Measurements from ENCODE around the gene C1QTNF4.
"Not testable (repeated sequence)": the region's sequence is repeated elsewhere in the genome, so short reads cannot be mapped to it uniquely, and the experiment has no call there.

Gene C1QTNF4

GRCh38 chr11:47593934-47594855 is at the start of gene C1QTNF4:
TSS of gene C1QTNF4 (minus strand) at chr11:47594411. CDS start at chr11:47590810, 3,601 bp downstream.
- no peak for DNase-seq (ENCODE audit: insufficient read length, low spot score)
- FAIRE-seq: no peak

GRCh38 chr11:47642099-47642855 is 48.1 kb upstream of the C1QTNF4 start, which contains the start of gene MTCH2:
TSS of gene MTCH2 (minus strand) at chr11:47642559. CDS start at chr11:47642465, 94 bp downstream.
- peak; percentile 85 for FAIRE-seq
- DNase-seq (ENCODE audit: insufficient read length, low spot score): peak; percentile 98

- no peak for DNase-seq (ENCODE audit: insufficient read length, low spot score)
- no peak for FAIRE-seq
Observed at GRCh38 chr11:47641600-47642098, 47.4 kb upstream of the C1QTNF4 start.

- DNase-seq (ENCODE audit: insufficient read length, low spot score); FAIRE-seq: not testable (repeated sequence)
Observed at GRCh38 chr11:47640506-47640905, 46.3 kb upstream of the C1QTNF4 start.

- FAIRE-seq; DNase-seq (ENCODE audit: insufficient read length, low spot score): not testable (repeated sequence)
Observed at GRCh38 chr11:47636331-47636730, 42.1 kb upstream of the C1QTNF4 start.

GRCh38 chr11:47631473-47631872 is 37.3 kb upstream of the C1QTNF4 start:
- FAIRE-seq (no peak), DNase-seq (ENCODE audit: insufficient read length, low spot score) (no peak)

- FAIRE-seq: no peak
- no peak for DNase-seq (ENCODE audit: insufficient read length, low spot score)
Observed at GRCh38 chr11:47628026-47628425, 33.8 kb upstream of the C1QTNF4 start.

GRCh38 chr11:47626234-47626633 is 32.0 kb upstream of the C1QTNF4 start:
- FAIRE-seq (no peak), DNase-seq (ENCODE audit: insufficient read length, low spot score) (no peak)

- FAIRE-seq (no peak), DNase-seq (ENCODE audit: insufficient read length, low spot score) (no peak)
Observed at GRCh38 chr11:47620836-47621378, 26.7 kb upstream of the C1QTNF4 start.

- no peak for DNase-seq (ENCODE audit: insufficient read length, low spot score)
- FAIRE-seq: no peak
Observed at GRCh38 chr11:47617417-47617809, 23.2 kb upstream of the C1QTNF4 start.

- FAIRE-seq: no peak
Observed at GRCh38 chr11:47616726-47617416, 22.7 kb upstream of the C1QTNF4 start.

GRCh38 chr11:47615249-47615648 is 21.0 kb upstream of the C1QTNF4 start:
- no peak for DNase-seq (ENCODE audit: insufficient read length, low spot score)
- no peak for FAIRE-seq

More at GRCh38 chr11:47616726-47617416, 22.7 kb upstream of the C1QTNF4 start:
- peak; percentile 61 for DNase-seq (ENCODE audit: insufficient read length, low spot score)

GRCh38 chr11:47611348-47611794 is 17.2 kb upstream of the C1QTNF4 start:
- FAIRE-seq: no peak
- DNase-seq (ENCODE audit: insufficient read length, low spot score): no peak

- FAIRE-seq: no peak
- no peak for DNase-seq (ENCODE audit: insufficient read length, low spot score)
Observed at GRCh38 chr11:47609675-47610074, 15.5 kb upstream of the C1QTNF4 start.

GRCh38 chr11:47607380-47607779 is 13.2 kb upstream of the C1QTNF4 start:
- DNase-seq (ENCODE audit: insufficient read length, low spot score): peak; percentile 44

GRCh38 chr11:47606731-47607130 is 12.5 kb upstream of the C1QTNF4 start:
- DNase-seq (ENCODE audit: insufficient read length, low spot score) (no peak), FAIRE-seq (no peak)

More at GRCh38 chr11:47607380-47607779, 13.2 kb upstream of the C1QTNF4 start:
- FAIRE-seq: no peak

- DNase-seq (ENCODE audit: insufficient read length, low spot score) (no peak), FAIRE-seq (no peak)
Observed at GRCh38 chr11:47605921-47606320, 11.7 kb upstream of the C1QTNF4 start.

GRCh38 chr11:47603295-47603694 is 9.1 kb upstream of the C1QTNF4 start:
- no peak for DNase-seq (ENCODE audit: insufficient read length, low spot score)
- no peak for FAIRE-seq

- FAIRE-seq (no peak), DNase-seq (ENCODE audit: insufficient read length, low spot score) (no peak)
Observed at GRCh38 chr11:47599902-47600301, 5.7 kb upstream of the C1QTNF4 start.

- DNase-seq (ENCODE audit: insufficient read length, low spot score) (no peak), FAIRE-seq (no peak)
Observed at GRCh38 chr11:47595967-47596366, 1.8 kb upstream of the C1QTNF4 start.

Measured in HTR-8/SVneo (cell line).